Mesothelial cell of epicardium (in vitro differentiated cells): ENCODE measurements around the gene SLC17A7. TPM values are rescaled to one million over a fixed set of nuclear protein-coding genes. Genes with fewer than 3 reads are reported as not detected.
A peak's percentile ranks its signal among the peaks of the same experiment; 100 is the strongest.

ENCODE experiments used
- DNase-seq, 2 experiments: peaks; one replicate each; pipeline ENCODE4 v3.0.0; 2021; ENCODE audit warnings: low spot score in 2 of 2; ENCODE audit not compliant: unreplicated experiment in 2 of 2
- H3K27ac Mint-ChIP-seq: 2 replicates; pipeline ENCODE4 v1.8.0; 2021; ENCODE audit warnings: mixed read lengths
- H3K27me3 Mint-ChIP-seq: 2 replicates; pipeline ENCODE4 v1.8.0; 2021; ENCODE audit warnings: low read depth, mixed read lengths
- H3K36me3 Mint-ChIP-seq: 2 replicates; pipeline ENCODE4 v1.8.0; 2021; ENCODE audit warnings: mixed read lengths
- H3K4me1 Mint-ChIP-seq: 2 replicates; pipeline ENCODE4 v1.8.0; 2021; ENCODE audit warnings: mixed read lengths
- H3K4me3 Mint-ChIP-seq: 2 replicates; pipeline ENCODE4 v1.8.0; 2021; ENCODE audit warnings: mild to moderate bottlenecking, moderate library complexity, mixed read lengths
- H3K9me3 Mint-ChIP-seq: 2 replicates; pipeline ENCODE4 v1.8.0; 2021; ENCODE audit warnings: mixed read lengths
- total RNA-seq: library from RNA; stranded (reverse); gene quantifications from 3 replicates; pipeline ENCODE4 v1.2.1, GENCODE V29; 2021
- TF ChIP-seq, protein P1 (sequence below): fragments of 200-600 bp; sonication (generic); IDR thresholded peaks from one replicate; pipeline ENCODE4 v1.5.0; 2021; ENCODE audit warnings: antibody characterized with exemption; ENCODE audit not compliant: unreplicated experiment

SLC17A7 gene
- total RNA-seq, 1 donor from 2014 or later = 0.45 TPM

- no peaks in the 10 kb centered on the region for H3K27me3 Mint-ChIP-seq
- H3K4me1 Mint-ChIP-seq = peaks cover 3% of the 10 kb centered on the region
- no peak for DNase-seq
- H3K4me3 Mint-ChIP-seq = no peak overlapping the region
- TF ChIP-seq, protein P1, sequence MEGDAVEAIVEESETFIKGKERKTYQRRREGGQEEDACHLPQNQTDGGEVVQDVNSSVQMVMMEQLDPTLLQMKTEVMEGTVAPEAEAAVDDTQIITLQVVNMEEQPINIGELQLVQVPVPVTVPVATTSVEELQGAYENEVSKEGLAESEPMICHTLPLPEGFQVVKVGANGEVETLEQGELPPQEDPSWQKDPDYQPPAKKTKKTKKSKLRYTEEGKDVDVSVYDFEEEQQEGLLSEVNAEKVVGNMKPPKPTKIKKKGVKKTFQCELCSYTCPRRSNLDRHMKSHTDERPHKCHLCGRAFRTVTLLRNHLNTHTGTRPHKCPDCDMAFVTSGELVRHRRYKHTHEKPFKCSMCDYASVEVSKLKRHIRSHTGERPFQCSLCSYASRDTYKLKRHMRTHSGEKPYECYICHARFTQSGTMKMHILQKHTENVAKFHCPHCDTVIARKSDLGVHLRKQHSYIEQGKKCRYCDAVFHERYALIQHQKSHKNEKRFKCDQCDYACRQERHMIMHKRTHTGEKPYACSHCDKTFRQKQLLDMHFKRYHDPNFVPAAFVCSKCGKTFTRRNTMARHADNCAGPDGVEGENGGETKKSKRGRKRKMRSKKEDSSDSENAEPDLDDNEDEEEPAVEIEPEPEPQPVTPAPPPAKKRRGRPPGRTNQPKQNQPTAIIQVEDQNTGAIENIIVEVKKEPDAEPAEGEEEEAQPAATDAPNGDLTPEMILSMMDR = no peak
- H3K27ac Mint-ChIP-seq = no peak overlapping the region
- H3K36me3 Mint-ChIP-seq = peaks cover 4% of the 10 kb centered on the region
- H3K9me3 Mint-ChIP-seq = no peaks in the 10 kb centered on the region
Observed at GRCh38 chr19:49458567-49458903, 17.2 kb upstream of the SLC17A7 start.

- peaks cover 9% of the 10 kb centered on the region for H3K4me1 Mint-ChIP-seq
Observed at GRCh38 chr19:49456326-49456725, 15.0 kb upstream of the SLC17A7 start.

DNA sequence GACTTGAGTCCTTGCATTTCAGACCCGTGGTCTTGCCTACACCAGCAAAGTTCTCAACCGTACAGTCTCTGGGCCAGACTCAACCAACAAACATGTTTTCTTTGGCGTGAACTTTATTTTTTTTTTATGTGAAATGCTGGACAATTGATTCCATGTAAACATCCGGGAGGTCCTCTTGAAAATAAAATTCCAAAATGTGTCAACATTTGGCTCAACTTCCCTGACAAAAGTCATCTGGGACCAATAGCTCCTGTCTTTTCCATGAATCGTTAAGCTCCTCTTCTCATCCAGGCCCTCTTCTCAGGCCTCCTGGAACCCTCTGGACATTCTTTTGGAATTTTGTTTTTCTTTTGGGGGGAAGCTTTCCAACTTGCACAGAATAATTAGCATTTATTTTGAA lies 14.4 kb upstream of the SLC17A7 start:
- TF ChIP-seq, protein P1 = no peak
- DNase-seq = no peak
- Mint-ChIP-seq H3K9me3 (no peaks in the 10 kb centered on the region), H3K27me3 (no peaks in the 10 kb centered on the region), H3K27ac (no peak overlapping the region), H3K4me3 (peak overlapping the region; percentile 10), H3K36me3 (peaks cover 2% of the 10 kb centered on the region), H3K4me1 (peaks cover 12% of the 10 kb centered on the region)

More at GRCh38 chr19:49456326-49456725, 15.0 kb upstream of the SLC17A7 start:
- TF ChIP-seq, protein P1 = no peak
- Mint-ChIP-seq H3K36me3 (peaks cover 2% of the 10 kb centered on the region), H3K27ac (no peak overlapping the region), H3K27me3 (no peaks in the 10 kb centered on the region), H3K9me3 (no peaks in the 10 kb centered on the region), H3K4me3 (no peak overlapping the region)
- DNase-seq = no peak

DNA sequence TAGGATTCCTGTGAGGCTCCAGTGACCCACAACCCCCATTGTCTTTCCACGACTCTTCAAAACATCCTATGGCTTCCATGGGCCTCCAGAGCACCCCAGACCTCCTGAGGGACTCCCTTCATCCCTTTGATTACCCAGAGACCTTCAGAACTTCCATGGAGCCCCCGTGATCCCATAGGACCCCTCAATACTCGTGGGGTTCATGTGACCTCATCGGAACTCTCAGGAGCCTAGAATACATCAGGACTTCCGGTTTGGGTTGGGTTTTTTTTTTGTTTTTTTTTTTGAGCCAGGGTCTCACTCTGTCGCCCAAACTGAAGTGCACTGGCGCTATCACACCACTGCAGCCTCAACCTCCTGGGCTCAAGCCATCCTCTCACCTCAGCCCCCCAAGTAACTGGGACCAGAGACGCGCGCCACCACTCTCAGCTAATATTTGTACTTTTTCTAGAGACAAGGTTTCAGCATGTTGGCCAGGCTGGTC lies 12.5 kb upstream of the SLC17A7 start:
- no peaks in the 10 kb centered on the region for H3K9me3 Mint-ChIP-seq
- H3K4me3 Mint-ChIP-seq = peak overlapping the region; percentile 85
- H3K4me1 Mint-ChIP-seq = peaks cover 18% of the 10 kb centered on the region
- DNase-seq = no peak
- no peaks in the 10 kb centered on the region for H3K27me3 Mint-ChIP-seq
- TF ChIP-seq, protein P1 = no peak
- peak overlapping the region; percentile 100 for H3K27ac Mint-ChIP-seq
- peaks cover 8% of the 10 kb centered on the region for H3K36me3 Mint-ChIP-seq

DNA sequence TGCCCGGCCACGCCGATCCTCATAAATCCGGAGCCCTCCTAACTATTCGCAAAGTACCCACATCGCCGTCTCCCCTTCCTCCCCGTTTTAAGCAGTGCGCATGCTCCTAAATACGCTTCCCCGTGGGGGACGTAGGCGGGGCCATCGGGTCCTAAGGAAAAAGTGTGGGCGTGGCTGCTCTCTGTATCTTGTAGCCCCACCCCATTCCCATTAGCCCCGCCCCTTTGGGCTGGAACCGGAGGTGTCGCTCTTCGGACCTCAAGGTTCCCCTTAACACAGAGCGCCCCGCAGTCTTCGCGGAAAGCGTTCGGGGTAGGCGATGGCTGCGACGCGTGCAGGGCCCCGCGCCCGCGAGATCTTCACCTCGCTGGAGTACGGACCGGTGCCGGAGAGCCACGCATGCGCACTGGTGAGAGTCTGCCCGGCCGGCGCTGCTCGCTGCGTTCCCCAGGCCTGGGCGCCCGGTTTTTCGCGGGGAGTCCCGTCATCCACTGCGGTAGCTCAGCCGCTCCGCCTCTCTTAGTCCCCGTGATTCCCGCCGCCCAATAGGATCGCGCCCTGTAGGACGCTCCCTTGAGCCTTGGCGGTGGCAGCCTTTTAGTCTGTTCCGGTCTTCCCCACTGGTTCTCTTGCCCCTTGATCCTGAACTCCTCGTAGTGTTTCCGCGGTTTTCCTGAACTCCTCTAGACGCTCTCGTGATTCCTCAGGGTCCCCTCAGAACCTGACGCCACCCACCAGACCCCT lies 11.9 kb upstream of the SLC17A7 start, which contains the start of gene ALDH16A1:
Gene ALDH16A1, plus strand, starts transcription at position 213 of the 744 bp plus-strand sequence. Its CDS starts 107 bp downstream, at position 320.
- TF ChIP-seq, protein P1 = no peak
- H3K4me3 Mint-ChIP-seq = peak within 1 kb of the TSS; percentile 85
- no peaks in the 10 kb centered on the region for H3K9me3 Mint-ChIP-seq
- peak; percentile 97 to 99 for DNase-seq
- no peaks in the 10 kb centered on the region for H3K27me3 Mint-ChIP-seq
- peak within 1 kb of the TSS; percentile 100 for H3K27ac Mint-ChIP-seq
- peaks cover 18% of the 10 kb centered on the region for H3K4me1 Mint-ChIP-seq
- peaks cover 14% of the 10 kb centered on the region for H3K36me3 Mint-ChIP-seq
